NCI-H1694 treated with DMSO at 0.1 percent for 48 hours (cell line): ENCODE results near the gene UCHL3.
"Not testable (repeated sequence)": the region's sequence is repeated elsewhere in the genome, so short reads cannot be mapped to it uniquely, and the experiment has no call there.

Source experiments
- DNase-seq: peaks from one replicate; lab custom pipeline; 2025; lab: John Stamatoyannopoulos, UW

Gene UCHL3

GRCh38 chr13:75549262-75550158 is at the start of gene UCHL3:
Gene UCHL3 (plus strand): TSS chr13:75549791. CDS start chr13:75549821, 30 bp downstream.
- DNase-seq, result peak; percentile 96

- DNase-seq, result no peak
These were observed 44.3 kb upstream of the UCHL3 start for GRCh38 chr13:75505327-75505726.

GRCh38 chr13:75506018-75506417 is 43.6 kb upstream of the UCHL3 start:
- DNase-seq, result no peak

- no peak for DNase-seq
These were observed 42.3 kb upstream of the UCHL3 start for GRCh38 chr13:75507027-75508001.

GRCh38 chr13:75508002-75508548 is 41.5 kb upstream of the UCHL3 start:
- no peak for DNase-seq

GRCh38 chr13:75511051-75511625 is 38.5 kb upstream of the UCHL3 start:
- DNase-seq, result no peak

- DNase-seq, result no peak
These were observed 37.3 kb upstream of the UCHL3 start for GRCh38 chr13:75512253-75512652.

- no peak for DNase-seq
These were observed 36.3 kb upstream of the UCHL3 start for GRCh38 chr13:75513271-75513670.

- DNase-seq, result no peak
These were observed 35.3 kb upstream of the UCHL3 start for GRCh38 chr13:75514080-75514995.

GRCh38 chr13:75518439-75519088 is 31.0 kb upstream of the UCHL3 start:
- no peak for DNase-seq

GRCh38 chr13:75521956-75522355 is 27.6 kb upstream of the UCHL3 start:
- DNase-seq, result no peak

- DNase-seq, result no peak
These were observed 19.0 kb upstream of the UCHL3 start for GRCh38 chr13:75530549-75530961.

GRCh38 chr13:75533861-75534260 is 15.7 kb upstream of the UCHL3 start:
- DNase-seq, result no peak

- DNase-seq, result peak; percentile 84
These were observed 11.9 kb upstream of the UCHL3 start, which contains the start of gene COMMD6 for GRCh38 chr13:75537401-75538365. Gene COMMD6 (minus strand): TSS chr13:75537841. CDS start chr13:75537805, 36 bp downstream.

GRCh38 chr13:75541287-75541686 is 8.3 kb upstream of the UCHL3 start:
- DNase-seq, result peak; percentile 7

GRCh38 chr13:75541961-75542360 is 7.6 kb upstream of the UCHL3 start:
- DNase-seq, result no peak

- no peak for DNase-seq
These were observed 4.8 kb upstream of the UCHL3 start for GRCh38 chr13:75544681-75545330.

GRCh38 chr13:75545386-75545785 is 4.2 kb upstream of the UCHL3 start:
- not testable (repeated sequence) for DNase-seq
